ENCODE results near the gene SERGEF.
"Not testable (repeated sequence)": the region's sequence is repeated elsewhere in the genome, so short reads cannot be mapped to it uniquely, and the experiment has no call there.

SERGEF gene

DNA sequence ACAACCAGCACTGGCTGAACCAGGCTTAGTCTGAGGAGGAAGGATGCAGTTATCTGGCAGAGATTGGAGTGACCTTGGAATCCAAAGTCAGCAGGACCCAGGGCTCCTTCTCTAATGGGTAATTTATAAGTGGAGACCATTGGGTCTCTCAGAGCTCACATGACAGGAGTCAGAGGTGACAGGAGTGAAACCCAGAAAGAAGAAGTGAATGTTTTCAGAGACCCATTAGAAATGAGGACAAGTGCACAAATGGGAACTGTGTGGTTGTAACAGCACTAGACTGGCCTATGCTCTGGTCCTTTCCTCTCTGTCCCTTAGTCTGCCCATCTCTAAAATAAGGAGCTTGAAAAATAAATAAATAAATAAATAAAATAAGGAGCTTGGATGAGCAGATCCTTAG is 107.4 kb downstream of the SERGEF start:
- no peak for DNase-seq (ENCODE audit: low read depth, low spot score)

DNA sequence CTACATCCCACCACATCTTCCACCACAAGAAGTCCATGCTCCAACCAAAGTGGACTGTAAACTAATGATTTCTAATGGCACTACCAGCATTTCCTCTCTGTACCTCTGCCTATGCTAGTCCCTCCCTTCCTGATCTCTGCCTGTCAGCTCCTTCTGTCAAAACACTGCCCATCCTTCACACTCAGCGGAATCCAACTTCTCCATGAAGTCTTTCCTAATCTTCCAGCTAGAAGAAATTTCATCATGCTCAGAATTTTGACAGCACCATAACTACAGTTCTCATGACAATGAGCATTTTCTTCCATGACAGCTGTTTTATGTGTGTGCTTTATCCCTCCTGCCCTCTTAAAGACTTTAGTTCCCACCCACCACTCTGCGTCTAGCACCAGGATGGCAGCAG is 111.4 kb downstream of the SERGEF start:
- no peak overlapping the region for H3K4me3 ChIP-seq (ENCODE audit: insufficient read length, low read depth)
- H3K4me1 ChIP-seq (ENCODE audit: insufficient read depth, insufficient read length), result no peaks in the 10 kb centered on the region
- H3K9ac ChIP-seq (ENCODE audit: insufficient read length, low read depth), result no peak overlapping the region
- no peak for TF ChIP-seq YY1 (IDR thresholded peaks at IDR 0.05; ENCODE audit: insufficient read depth, insufficient read length)
- no peaks in the 10 kb centered on the region for H3K36me3 ChIP-seq (ENCODE audit: insufficient read depth, insufficient read length, low read length)
- H3K27me3 ChIP-seq (ENCODE audit: insufficient read depth, insufficient read length), result no peaks in the 10 kb centered on the region
- H3K9me3 ChIP-seq (ENCODE audit: insufficient read depth, low read length), result no peaks in the 10 kb centered on the region
- DNase-seq (ENCODE audit: low read depth, low spot score), result no peak

More for the DNA sequence above, 107.4 kb downstream of the SERGEF start:
- Histone ChIP-seq H3K4me1 (ENCODE audit: insufficient read depth, insufficient read length) (no peaks in the 10 kb centered on the region), H3K9me3 (ENCODE audit: insufficient read depth, low read length) (no peaks in the 10 kb centered on the region), H3K36me3 (ENCODE audit: insufficient read depth, insufficient read length, low read length) (no peaks in the 10 kb centered on the region), H3K9ac (ENCODE audit: insufficient read length, low read depth) (no peak overlapping the region), H3K4me3 (ENCODE audit: insufficient read length, low read depth) (no peak overlapping the region), H3K27me3 (ENCODE audit: insufficient read depth, insufficient read length) (no peaks in the 10 kb centered on the region)
- no peak for TF ChIP-seq ZNF274 (IDR thresholded peaks at IDR 0.05; ENCODE audit: low read depth, low read length)
- TF ChIP-seq SUZ12 (IDR thresholded peaks at IDR 0.05; ENCODE audit: extremely low read depth, insufficient read depth, insufficient read length), result no peak
- TF ChIP-seq YY1 (IDR thresholded peaks at IDR 0.05; ENCODE audit: insufficient read depth, insufficient read length), result no peak

DNA sequence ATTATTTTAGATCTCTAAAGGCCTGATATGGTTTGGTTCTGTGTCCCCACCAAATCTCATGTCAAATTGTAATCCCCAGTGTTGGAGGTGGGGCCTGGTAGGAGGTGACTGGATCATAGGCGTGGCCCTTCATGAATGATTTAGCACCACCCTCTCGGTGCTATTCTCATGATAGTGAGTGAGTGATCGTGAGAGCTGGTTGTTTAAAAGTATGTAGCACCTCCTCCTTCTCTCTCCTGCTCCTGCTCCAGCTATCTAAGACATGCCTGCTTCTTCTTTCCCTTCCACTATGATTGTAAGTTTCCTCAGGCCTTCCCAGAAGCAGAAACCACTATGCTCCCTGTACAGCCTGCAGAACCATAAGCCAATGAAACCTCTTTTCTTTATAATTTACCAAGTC is 114.1 kb downstream of the SERGEF start:
- H3K9me3 ChIP-seq (ENCODE audit: insufficient read depth, low read length), result no peaks in the 10 kb centered on the region
- no peaks in the 10 kb centered on the region for H3K27me3 ChIP-seq (ENCODE audit: insufficient read depth, insufficient read length)
- H3K9ac ChIP-seq (ENCODE audit: insufficient read length, low read depth), result no peak overlapping the region
- H3K4me1 ChIP-seq (ENCODE audit: insufficient read depth, insufficient read length), result no peaks in the 10 kb centered on the region
- no peaks in the 10 kb centered on the region for H3K36me3 ChIP-seq (ENCODE audit: insufficient read depth, insufficient read length, low read length)
- DNase-seq (ENCODE audit: low read depth, low spot score), result no peak
- no peak overlapping the region for H3K4me3 ChIP-seq (ENCODE audit: insufficient read length, low read depth)
- TF ChIP-seq SUZ12 (IDR thresholded peaks at IDR 0.05; ENCODE audit: extremely low read depth, insufficient read depth, insufficient read length), result no peak
- TF ChIP-seq YY1 (IDR thresholded peaks at IDR 0.05; ENCODE audit: insufficient read depth, insufficient read length), result no peak
- no peak for TF ChIP-seq ZNF274 (IDR thresholded peaks at IDR 0.05; ENCODE audit: low read depth, low read length)

DNA sequence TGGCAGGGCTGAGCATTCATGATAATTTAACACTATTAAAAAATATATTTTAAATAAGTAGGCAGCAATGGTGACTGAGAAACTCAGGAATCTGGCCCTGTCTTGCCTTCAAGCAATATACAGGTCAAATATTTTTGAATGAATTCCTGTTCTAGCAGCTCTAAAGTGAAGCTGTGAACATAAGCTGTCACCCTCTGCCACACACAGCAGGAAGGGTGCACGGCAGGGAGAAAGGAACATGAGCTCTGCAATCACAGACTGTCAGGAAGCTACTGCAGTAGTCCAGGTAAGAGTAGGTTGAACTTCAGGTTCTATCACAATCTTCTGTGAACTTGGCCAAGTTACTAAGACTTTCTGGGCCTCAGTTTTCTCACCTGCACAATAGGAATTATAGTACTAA is 114.8 kb downstream of the SERGEF start:
- H3K4me1 ChIP-seq (ENCODE audit: insufficient read depth, insufficient read length), result no peaks in the 10 kb centered on the region
- no peak for DNase-seq (ENCODE audit: low read depth, low spot score)
- TF ChIP-seq ZNF274 (IDR thresholded peaks at IDR 0.05; ENCODE audit: low read depth, low read length) (no peak), YY1 (IDR thresholded peaks at IDR 0.05; ENCODE audit: insufficient read depth, insufficient read length) (no peak), SUZ12 (IDR thresholded peaks at IDR 0.05; ENCODE audit: extremely low read depth, insufficient read depth, insufficient read length) (no peak)
- H3K36me3 ChIP-seq (ENCODE audit: insufficient read depth, insufficient read length, low read length), result no peaks in the 10 kb centered on the region
- no peaks in the 10 kb centered on the region for H3K9me3 ChIP-seq (ENCODE audit: insufficient read depth, low read length)
- H3K4me3 ChIP-seq (ENCODE audit: insufficient read length, low read depth), result no peak overlapping the region
- H3K27me3 ChIP-seq (ENCODE audit: insufficient read depth, insufficient read length), result no peaks in the 10 kb centered on the region
- H3K9ac ChIP-seq (ENCODE audit: insufficient read length, low read depth), result no peak overlapping the region

DNA sequence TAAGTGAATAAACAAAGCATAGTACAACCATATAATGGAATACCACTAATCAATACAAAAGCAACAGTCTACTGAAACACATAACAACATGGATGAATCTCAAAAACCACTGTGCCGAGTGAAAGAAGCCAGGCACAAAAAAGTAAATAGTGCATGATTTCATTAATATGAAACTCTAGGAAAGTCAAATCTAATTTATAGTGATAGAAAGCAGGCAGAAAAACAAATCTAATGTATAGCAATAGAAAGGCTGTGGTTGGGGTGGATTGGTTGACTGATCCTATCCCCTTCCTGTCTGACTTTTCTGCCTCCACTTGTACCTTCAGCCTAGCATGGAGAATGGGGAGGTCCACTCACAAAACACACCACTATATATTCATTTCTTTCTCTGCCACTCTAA is 115.4 kb downstream of the SERGEF start:
- Histone ChIP-seq H3K9me3 (ENCODE audit: insufficient read depth, low read length) (no peaks in the 10 kb centered on the region), H3K27me3 (ENCODE audit: insufficient read depth, insufficient read length) (no peaks in the 10 kb centered on the region), H3K4me3 (ENCODE audit: insufficient read length, low read depth) (no peak overlapping the region), H3K4me1 (ENCODE audit: insufficient read depth, insufficient read length) (no peaks in the 10 kb centered on the region), H3K9ac (ENCODE audit: insufficient read length, low read depth) (no peak overlapping the region), H3K36me3 (ENCODE audit: insufficient read depth, insufficient read length, low read length) (no peaks in the 10 kb centered on the region)
- no peak for DNase-seq (ENCODE audit: low read depth, low spot score)
- no peak for TF ChIP-seq YY1 (IDR thresholded peaks at IDR 0.05; ENCODE audit: insufficient read depth, insufficient read length)
- TF ChIP-seq SUZ12 (IDR thresholded peaks at IDR 0.05; ENCODE audit: extremely low read depth, insufficient read depth, insufficient read length), result no peak
- no peak for TF ChIP-seq ZNF274 (IDR thresholded peaks at IDR 0.05; ENCODE audit: low read depth, low read length)

DNA sequence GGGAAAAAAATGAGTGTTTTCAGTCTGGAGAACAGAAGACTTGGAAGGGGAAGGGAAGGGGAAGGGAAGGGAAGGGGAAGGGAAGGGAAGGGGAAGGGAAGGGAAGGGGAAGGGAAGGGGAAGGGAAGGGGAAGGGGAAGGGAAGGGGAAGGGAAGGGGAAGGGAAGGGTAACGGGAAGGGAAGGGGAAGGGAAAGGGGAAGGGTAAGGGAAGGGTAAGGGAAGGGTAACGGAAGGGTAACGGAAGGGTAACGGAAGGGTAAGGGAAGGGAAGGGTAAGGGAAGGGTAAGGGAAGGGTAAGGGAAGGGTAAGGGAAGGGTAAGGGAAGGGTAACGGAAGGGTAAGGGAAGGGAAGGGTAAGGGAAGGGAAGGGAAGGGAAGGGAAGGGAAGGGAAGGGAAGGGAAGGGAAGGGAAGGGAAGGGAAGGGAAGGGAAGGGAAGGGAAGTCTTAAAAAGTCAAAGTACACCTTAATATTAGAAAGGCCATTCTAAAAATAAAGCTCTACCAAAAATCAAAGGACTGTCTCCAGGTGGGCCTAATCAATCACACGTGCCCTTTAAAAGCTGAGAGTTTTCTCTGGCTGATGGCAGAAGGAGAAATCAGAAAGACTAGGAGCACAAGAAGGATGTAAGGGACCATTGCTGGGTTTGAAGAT is 116.2 kb downstream of the SERGEF start:
- not testable (repeated sequence) for H3K9me3 ChIP-seq (ENCODE audit: insufficient read depth, low read length); H3K36me3 ChIP-seq (ENCODE audit: insufficient read depth, insufficient read length, low read length); H3K4me3 ChIP-seq (ENCODE audit: insufficient read length, low read depth); H3K27me3 ChIP-seq (ENCODE audit: insufficient read depth, insufficient read length); H3K9ac ChIP-seq (ENCODE audit: insufficient read length, low read depth); DNase-seq (ENCODE audit: low read depth, low spot score); H3K4me1 ChIP-seq (ENCODE audit: insufficient read depth, insufficient read length)

DNA sequence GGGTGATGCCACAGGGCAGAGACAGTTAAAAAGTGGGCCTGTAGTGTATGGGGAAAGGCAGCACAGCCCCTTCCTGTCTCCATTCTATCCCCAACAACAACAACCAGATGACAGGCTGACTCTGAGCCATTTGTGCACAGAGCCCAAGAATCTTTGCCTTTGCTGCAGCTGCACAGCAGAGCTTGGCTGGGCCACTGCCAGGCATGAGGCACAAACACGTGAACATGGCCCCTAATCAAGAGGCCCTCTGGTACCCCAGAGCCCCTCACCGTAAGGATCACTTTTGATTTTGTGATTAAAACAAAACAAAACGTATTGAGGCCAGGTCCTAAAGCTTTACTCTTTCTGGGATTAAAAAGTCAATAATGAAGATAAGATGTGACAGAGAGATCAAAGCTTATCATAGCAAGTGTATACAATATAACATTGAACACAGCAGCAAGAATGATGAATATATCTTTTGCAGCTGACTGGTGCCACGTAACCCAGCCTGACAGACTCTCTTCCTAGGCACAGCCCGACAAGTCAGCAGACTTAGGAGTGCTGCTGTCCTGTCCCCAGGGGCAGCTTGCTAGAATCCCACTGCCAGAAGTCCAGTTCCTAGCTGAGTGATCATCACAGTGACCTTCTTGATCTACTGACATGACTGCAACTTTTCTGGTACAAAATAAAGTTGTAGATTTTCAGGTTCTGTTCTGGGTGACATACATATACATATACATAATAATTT is 117.8 kb downstream of the SERGEF start:
- Histone ChIP-seq H3K4me1 (ENCODE audit: insufficient read depth, insufficient read length) (no peaks in the 10 kb centered on the region), H3K9ac (ENCODE audit: insufficient read length, low read depth) (no peak overlapping the region), H3K27me3 (ENCODE audit: insufficient read depth, insufficient read length) (no peaks in the 10 kb centered on the region), H3K4me3 (ENCODE audit: insufficient read length, low read depth) (no peak overlapping the region), H3K9me3 (ENCODE audit: insufficient read depth, low read length) (no peaks in the 10 kb centered on the region), H3K36me3 (ENCODE audit: insufficient read depth, insufficient read length, low read length) (no peaks in the 10 kb centered on the region)
- TF ChIP-seq SUZ12 (IDR thresholded peaks at IDR 0.05; ENCODE audit: extremely low read depth, insufficient read depth, insufficient read length) (no peak), YY1 (IDR thresholded peaks at IDR 0.05; ENCODE audit: insufficient read depth, insufficient read length) (no peak), ZNF274 (IDR thresholded peaks at IDR 0.05; ENCODE audit: low read depth, low read length) (no peak)
- DNase-seq (ENCODE audit: low read depth, low spot score), result no peak

Measured in NT2/D1 (cell line).